ENCODE results near the gene ZCCHC4.

Gene ZCCHC4

DNA sequence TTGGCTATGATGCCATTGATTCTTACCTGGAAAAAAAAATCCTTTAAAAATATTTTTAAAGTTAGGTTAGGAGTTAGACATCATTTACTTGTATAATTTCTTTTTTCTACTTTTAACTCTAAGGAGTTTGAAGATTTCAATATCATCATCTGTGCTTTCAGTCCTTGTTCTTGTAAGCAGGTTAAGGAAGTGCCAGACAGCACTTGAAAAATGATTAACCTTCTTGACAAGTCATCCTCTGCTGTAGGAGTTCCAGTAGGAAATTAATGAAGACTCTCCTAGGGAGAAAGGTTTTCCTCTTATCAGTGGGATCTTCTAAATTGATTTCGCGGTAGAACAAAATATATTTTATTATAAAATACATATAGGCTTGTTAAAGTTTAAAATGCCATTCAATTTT, 35.4 kb downstream of the ZCCHC4 start:
- H3K9me3 ChIP-seq (ENCODE audit: control insufficient read depth, low read length): no peaks in the 10 kb centered on the region

DNA sequence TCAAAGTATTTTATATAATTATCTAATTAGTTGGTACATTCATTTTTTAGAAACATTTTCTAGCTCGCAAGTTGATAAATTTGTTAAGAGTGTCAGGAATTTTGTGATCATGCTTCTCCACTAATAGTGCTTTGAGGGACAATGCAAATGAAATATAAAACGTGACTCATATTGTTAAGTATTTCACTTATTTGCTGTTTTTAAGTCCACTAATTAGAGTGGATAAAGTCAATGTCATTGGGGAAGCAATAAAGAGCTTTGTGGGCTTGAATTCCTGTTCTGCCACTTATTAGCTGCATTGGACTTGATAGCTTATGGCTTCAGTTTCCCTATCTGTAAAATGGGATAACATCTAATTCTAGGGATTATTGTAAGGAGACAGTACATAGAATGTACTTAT, 38.0 kb downstream of the ZCCHC4 start:
- H3K27ac ChIP-seq (ENCODE audit: insufficient read depth, low read depth, low read length, poor library complexity, severe bottlenecking): no peak overlapping the region
- no peaks in the 10 kb centered on the region for H3K4me1 ChIP-seq (ENCODE audit: control insufficient read depth, insufficient read depth, low read length)
- WGBS, 2 experiments: 91 to 92% methylated on average over 2 of the region's 2 CpGs
- no peaks in the 10 kb centered on the region for H3K27me3 ChIP-seq (ENCODE audit: control insufficient read depth, insufficient read depth, low read length, poor library complexity, severe bottlenecking)
- H3K4me3 ChIP-seq (ENCODE audit: insufficient read depth, low read depth, low read length): no peak overlapping the region
- no peaks in the 10 kb centered on the region for H3K9me3 ChIP-seq (ENCODE audit: control insufficient read depth, low read length)
- H3K36me3 ChIP-seq (ENCODE audit: control insufficient read depth, insufficient read depth, low read length): no peaks in the 10 kb centered on the region

More for the DNA sequence above, 35.4 kb downstream of the ZCCHC4 start:
- Histone ChIP-seq H3K27ac (ENCODE audit: insufficient read depth, low read depth, low read length, poor library complexity, severe bottlenecking) (no peak overlapping the region), H3K4me1 (ENCODE audit: control insufficient read depth, insufficient read depth, low read length) (no peaks in the 10 kb centered on the region), H3K4me3 (ENCODE audit: insufficient read depth, low read depth, low read length) (no peak overlapping the region), H3K27me3 (ENCODE audit: control insufficient read depth, insufficient read depth, low read length, poor library complexity, severe bottlenecking) (no peaks in the 10 kb centered on the region), H3K36me3 (ENCODE audit: control insufficient read depth, insufficient read depth, low read length) (no peaks in the 10 kb centered on the region)
- WGBS, 2 experiments: no CpG with 5 or more reads among the region's 2 CpGs

DNA sequence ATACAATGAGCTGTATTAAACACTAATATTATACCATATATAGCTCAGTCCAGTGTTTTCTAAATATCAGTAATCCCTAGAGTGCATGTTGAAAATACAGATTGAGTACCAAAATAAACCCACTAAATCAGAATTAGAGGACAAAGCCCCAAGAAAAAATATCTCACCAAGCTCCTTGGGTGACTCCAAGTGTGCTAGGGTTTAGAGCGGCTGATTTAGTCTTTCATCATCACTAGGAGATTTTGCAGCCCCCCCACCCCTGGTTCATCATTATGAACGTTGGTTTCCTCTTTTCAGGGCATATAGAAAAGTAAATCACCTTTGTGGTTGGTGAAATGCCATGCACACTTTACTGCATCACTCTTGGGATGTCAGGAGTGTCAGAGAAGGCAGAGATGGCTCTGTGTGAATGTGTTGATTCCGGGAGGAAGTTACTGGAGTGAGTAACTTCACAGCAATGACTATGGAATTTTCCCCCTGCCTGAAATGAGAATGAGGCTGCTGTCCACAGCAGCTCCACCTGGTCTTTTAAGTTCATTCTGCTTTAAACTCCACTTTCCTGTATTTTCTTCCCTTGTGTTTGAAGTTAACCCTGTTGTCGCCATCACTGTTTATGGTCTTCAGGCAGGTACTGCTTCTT, 39.3 kb downstream of the ZCCHC4 start:
- H3K36me3 ChIP-seq (ENCODE audit: control insufficient read depth, insufficient read depth, low read length): no peaks in the 10 kb centered on the region
- no peak overlapping the region for H3K27ac ChIP-seq (ENCODE audit: insufficient read depth, low read depth, low read length, poor library complexity, severe bottlenecking)
- H3K27me3 ChIP-seq (ENCODE audit: control insufficient read depth, insufficient read depth, low read length, poor library complexity, severe bottlenecking): no peaks in the 10 kb centered on the region
- no peaks in the 10 kb centered on the region for H3K9me3 ChIP-seq (ENCODE audit: control insufficient read depth, low read length)
- H3K4me3 ChIP-seq (ENCODE audit: insufficient read depth, low read depth, low read length): no peak overlapping the region
- H3K4me1 ChIP-seq (ENCODE audit: control insufficient read depth, insufficient read depth, low read length): no peaks in the 10 kb centered on the region
- WGBS, 2 experiments: 87 to 88% methylated on average over 4 of the region's 4 CpGs

DNA sequence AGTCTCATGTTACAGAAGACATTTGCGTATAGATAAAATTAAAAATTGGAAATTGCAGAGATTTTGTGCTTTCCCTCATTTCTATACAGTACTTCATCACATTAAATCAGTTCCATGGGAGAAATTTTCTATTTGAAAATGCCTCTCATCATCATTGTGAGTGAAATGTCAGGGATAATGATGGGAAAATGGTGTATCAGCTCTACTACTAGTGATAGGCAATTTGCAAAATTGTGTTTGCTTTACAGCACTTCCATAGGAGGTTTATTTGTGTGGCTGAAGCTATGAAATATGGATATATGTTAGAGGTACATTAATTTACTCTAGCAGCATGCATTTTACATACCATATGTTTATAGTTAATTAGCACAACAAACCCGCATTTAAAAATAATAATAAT, 43.5 kb downstream of the ZCCHC4 start:
- peaks cover 2% of the 10 kb centered on the region for H3K9me3 ChIP-seq (ENCODE audit: control insufficient read depth, low read length)

DNA sequence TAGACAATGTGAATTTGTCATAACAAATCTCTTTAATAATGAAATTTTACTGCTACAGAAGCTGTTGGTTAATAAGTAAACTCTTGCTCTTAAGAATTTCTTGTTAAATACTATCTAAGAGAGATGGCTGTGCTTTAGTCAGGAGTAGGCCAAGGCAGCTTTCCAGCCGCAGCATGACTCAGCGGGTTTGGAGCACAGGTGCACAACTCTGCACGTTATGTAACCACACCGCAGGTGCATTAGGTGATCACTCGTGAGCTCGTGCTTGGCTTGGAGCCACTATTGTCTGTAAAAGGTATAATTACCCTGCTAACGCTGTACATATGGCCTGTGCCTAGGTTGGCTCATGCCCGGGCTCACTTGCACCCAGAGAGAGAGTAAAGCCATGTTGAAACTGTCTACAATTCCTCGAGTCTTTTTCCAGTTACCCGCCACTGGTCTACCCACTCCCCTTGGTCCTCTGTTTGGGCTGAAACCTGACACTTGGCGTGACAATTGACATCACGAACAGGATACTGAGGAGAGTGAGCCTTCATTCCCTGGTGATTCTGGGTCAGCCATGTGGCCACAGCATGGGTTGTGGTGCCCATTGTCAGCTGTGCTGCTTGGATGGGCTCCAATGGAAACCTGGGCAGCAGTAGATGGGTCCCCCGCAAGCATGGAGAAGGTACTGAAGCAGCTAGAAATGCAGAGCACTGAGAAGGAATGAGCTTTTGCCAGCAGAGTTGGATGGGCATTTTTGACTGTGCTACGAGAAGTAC, 46.1 kb downstream of the ZCCHC4 start:
- Histone ChIP-seq H3K9me3 (ENCODE audit: control insufficient read depth, low read length) (peaks cover 2% of the 10 kb centered on the region), H3K4me1 (ENCODE audit: control insufficient read depth, insufficient read depth, low read length) (no peaks in the 10 kb centered on the region), H3K27ac (ENCODE audit: insufficient read depth, low read depth, low read length, poor library complexity, severe bottlenecking) (no peak overlapping the region), H3K27me3 (ENCODE audit: control insufficient read depth, insufficient read depth, low read length, poor library complexity, severe bottlenecking) (no peaks in the 10 kb centered on the region), H3K36me3 (ENCODE audit: control insufficient read depth, insufficient read depth, low read length) (peaks cover 11% of the 10 kb centered on the region), H3K4me3 (ENCODE audit: insufficient read depth, low read depth, low read length) (no peak overlapping the region)
- WGBS, 2 experiments: 88 to 89% methylated on average over 14 of the region's 14 CpGs

More for the DNA sequence above, 43.5 kb downstream of the ZCCHC4 start:
- 91 to 100% methylated on average over 1 of the region's 2 CpGs for WGBS, 2 experiments
- H3K27me3 ChIP-seq (ENCODE audit: control insufficient read depth, insufficient read depth, low read length, poor library complexity, severe bottlenecking): no peaks in the 10 kb centered on the region
- no peak overlapping the region for H3K27ac ChIP-seq (ENCODE audit: insufficient read depth, low read depth, low read length, poor library complexity, severe bottlenecking)
- peaks cover 11% of the 10 kb centered on the region for H3K36me3 ChIP-seq (ENCODE audit: control insufficient read depth, insufficient read depth, low read length)
- H3K4me3 ChIP-seq (ENCODE audit: insufficient read depth, low read depth, low read length): no peak overlapping the region
- H3K4me1 ChIP-seq (ENCODE audit: control insufficient read depth, insufficient read depth, low read length): no peaks in the 10 kb centered on the region

DNA sequence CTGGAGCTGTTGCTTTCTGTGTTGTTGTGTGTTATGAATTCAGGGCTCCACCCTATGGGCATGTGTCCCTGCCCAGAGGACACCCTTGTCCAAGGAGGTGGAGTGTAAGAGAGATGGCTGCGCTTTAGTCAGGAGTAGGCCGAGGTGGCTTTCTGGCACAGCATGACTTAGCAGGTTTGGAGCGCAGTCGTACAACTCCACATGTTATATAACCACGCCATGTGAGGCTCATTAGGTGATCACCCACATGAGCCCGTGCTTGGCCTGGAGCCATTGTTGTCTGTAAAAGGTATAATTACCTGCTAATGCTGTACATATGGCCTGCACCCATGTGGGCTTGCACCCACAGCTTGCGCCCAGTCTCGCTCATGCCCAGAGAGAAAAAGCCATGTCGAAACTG, 48.7 kb downstream of the ZCCHC4 start:
- no peak overlapping the region for H3K4me3 ChIP-seq (ENCODE audit: insufficient read depth, low read depth, low read length)
- WGBS, 2 experiments: 96 to 98% methylated on average over 9 of the region's 9 CpGs
- H3K36me3 ChIP-seq (ENCODE audit: control insufficient read depth, insufficient read depth, low read length): peaks cover 11% of the 10 kb centered on the region
- no peaks in the 10 kb centered on the region for H3K27me3 ChIP-seq (ENCODE audit: control insufficient read depth, insufficient read depth, low read length, poor library complexity, severe bottlenecking)
- H3K4me1 ChIP-seq (ENCODE audit: control insufficient read depth, insufficient read depth, low read length): no peaks in the 10 kb centered on the region
- no peak overlapping the region for H3K27ac ChIP-seq (ENCODE audit: insufficient read depth, low read depth, low read length, poor library complexity, severe bottlenecking)
- H3K9me3 ChIP-seq (ENCODE audit: control insufficient read depth, low read length): peaks cover 2% of the 10 kb centered on the region

DNA sequence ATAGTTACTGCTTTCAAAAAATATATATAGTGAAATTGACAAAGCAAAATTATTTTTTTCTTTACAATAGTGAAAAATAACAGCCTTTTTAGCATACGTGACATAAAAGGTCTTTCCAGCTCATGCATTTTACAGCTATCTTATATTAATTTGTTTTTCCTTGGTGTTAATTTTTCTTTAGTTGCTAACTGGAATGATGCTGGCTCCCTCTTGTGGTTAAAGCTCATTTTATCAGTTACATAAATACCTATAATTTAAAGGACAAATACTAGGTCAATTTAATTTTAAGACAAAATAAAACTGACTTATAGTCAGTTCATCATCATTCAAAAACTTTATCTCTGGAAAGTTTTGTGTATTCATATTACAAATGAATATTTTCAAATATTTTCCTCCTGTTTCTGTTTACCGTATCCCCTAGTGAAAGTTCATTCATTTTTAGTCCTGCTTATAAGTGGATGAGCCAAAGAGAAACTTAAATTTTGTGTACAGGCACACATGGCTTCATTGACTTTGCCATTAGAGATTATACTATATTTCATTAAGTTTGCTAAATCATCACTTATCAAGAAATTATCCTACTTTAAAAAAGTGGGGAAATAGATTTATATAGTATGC, 54.5 kb downstream of the ZCCHC4 start:
- Histone ChIP-seq H3K4me1 (ENCODE audit: control insufficient read depth, insufficient read depth, low read length) (no peaks in the 10 kb centered on the region), H3K36me3 (ENCODE audit: control insufficient read depth, insufficient read depth, low read length) (no peaks in the 10 kb centered on the region), H3K27me3 (ENCODE audit: control insufficient read depth, insufficient read depth, low read length, poor library complexity, severe bottlenecking) (no peaks in the 10 kb centered on the region), H3K27ac (ENCODE audit: insufficient read depth, low read depth, low read length, poor library complexity, severe bottlenecking) (no peak overlapping the region), H3K4me3 (ENCODE audit: insufficient read depth, low read depth, low read length) (no peak overlapping the region), H3K9me3 (ENCODE audit: control insufficient read depth, low read length) (no peaks in the 10 kb centered on the region)
- WGBS, 2 experiments: 100% methylated on average over 2 of the region's 2 CpGs; no CpG with 5 or more reads in 1 of the 2 experiments

DNA sequence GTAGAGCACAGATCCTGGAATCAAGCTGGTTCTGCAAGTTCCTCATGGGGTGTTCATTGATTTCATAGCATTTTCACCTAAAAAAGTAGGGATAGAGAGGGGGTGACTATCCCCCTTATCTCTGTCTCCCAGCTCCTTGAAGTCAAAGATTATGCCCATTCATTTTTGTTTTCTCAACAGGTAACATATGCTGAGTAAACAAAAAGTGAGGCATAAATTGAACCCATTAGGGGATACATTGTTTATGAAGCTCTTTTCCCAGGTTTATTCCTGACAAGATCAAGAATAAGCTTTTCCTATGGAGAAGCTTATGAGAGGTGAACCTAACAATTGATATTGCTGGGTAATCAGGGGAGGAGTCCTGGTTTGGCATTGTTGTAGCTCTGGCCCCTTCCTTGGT, 55.3 kb downstream of the ZCCHC4 start:
- H3K36me3 ChIP-seq (ENCODE audit: control insufficient read depth, insufficient read depth, low read length): no peaks in the 10 kb centered on the region
- H3K4me1 ChIP-seq (ENCODE audit: control insufficient read depth, insufficient read depth, low read length): no peaks in the 10 kb centered on the region
- no peaks in the 10 kb centered on the region for H3K27me3 ChIP-seq (ENCODE audit: control insufficient read depth, insufficient read depth, low read length, poor library complexity, severe bottlenecking)
- H3K4me3 ChIP-seq (ENCODE audit: insufficient read depth, low read depth, low read length): no peak overlapping the region
- H3K9me3 ChIP-seq (ENCODE audit: control insufficient read depth, low read length): no peaks in the 10 kb centered on the region
- no peak overlapping the region for H3K27ac ChIP-seq (ENCODE audit: insufficient read depth, low read depth, low read length, poor library complexity, severe bottlenecking)

DNA sequence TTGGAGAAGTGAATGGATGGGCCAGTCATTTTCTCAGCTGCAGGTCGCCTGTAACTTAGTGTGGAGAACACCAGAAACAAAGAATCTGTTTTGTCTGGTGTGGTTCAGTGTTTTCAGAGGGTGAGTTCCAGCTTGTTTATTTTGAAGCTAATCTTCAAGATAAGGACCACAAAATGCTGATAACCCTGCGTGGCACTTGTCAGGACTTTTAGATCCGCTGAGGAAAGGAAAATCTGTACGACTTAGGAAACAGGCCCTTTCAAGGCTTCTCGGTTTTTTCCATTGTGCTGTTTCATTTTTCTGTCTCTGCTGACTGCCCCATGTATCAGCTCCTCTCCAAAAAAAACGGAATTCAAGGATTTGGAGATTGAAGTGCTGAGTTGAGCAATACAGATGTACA, 55.7 kb downstream of the ZCCHC4 start:
- no peak overlapping the region for H3K27ac ChIP-seq (ENCODE audit: insufficient read depth, low read depth, low read length, poor library complexity, severe bottlenecking)
- no peaks in the 10 kb centered on the region for H3K9me3 ChIP-seq (ENCODE audit: control insufficient read depth, low read length)
- no peak overlapping the region for H3K4me3 ChIP-seq (ENCODE audit: insufficient read depth, low read depth, low read length)
- 91 to 93% methylated on average over 6 of the region's 6 CpGs for WGBS, 2 experiments
- no peaks in the 10 kb centered on the region for H3K27me3 ChIP-seq (ENCODE audit: control insufficient read depth, insufficient read depth, low read length, poor library complexity, severe bottlenecking)
- H3K36me3 ChIP-seq (ENCODE audit: control insufficient read depth, insufficient read depth, low read length): no peaks in the 10 kb centered on the region
- H3K4me1 ChIP-seq (ENCODE audit: control insufficient read depth, insufficient read depth, low read length): no peaks in the 10 kb centered on the region

DNA sequence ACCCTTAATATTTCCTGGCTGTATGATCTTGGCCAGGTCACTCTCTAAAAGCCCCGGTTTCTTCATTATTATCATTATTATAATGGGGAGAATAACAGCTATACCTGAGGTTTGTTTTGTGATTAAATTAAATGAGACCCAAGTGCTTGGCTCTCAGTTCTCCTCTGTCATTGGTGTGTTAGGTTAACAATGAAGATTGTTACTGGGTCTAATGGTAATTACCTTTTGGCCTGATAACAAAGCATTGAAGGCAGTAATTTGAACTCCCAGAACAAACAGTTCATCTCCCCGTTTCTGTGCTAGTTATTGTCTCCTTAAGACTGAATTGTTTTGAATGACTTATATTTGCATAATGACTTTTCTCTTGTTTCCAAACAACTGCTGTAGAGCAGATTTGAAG, 57.7 kb downstream of the ZCCHC4 start:
- H3K36me3 ChIP-seq (ENCODE audit: control insufficient read depth, insufficient read depth, low read length): no peaks in the 10 kb centered on the region
- no peak overlapping the region for H3K4me3 ChIP-seq (ENCODE audit: insufficient read depth, low read depth, low read length)
- H3K27me3 ChIP-seq (ENCODE audit: control insufficient read depth, insufficient read depth, low read length, poor library complexity, severe bottlenecking): no peaks in the 10 kb centered on the region
- no peaks in the 10 kb centered on the region for H3K4me1 ChIP-seq (ENCODE audit: control insufficient read depth, insufficient read depth, low read length)
- 33% methylated on average over 1 of the region's 2 CpGs; no CpG with 5 or more reads in 1 of the 2 experiments for WGBS, 2 experiments
- H3K27ac ChIP-seq (ENCODE audit: insufficient read depth, low read depth, low read length, poor library complexity, severe bottlenecking): no peak overlapping the region
- H3K9me3 ChIP-seq (ENCODE audit: control insufficient read depth, low read length): no peaks in the 10 kb centered on the region
